GM19463 (cell line): ENCODE measurements around the gene PPM1M.

ENCODE experiments used
- ATAC-seq: cut with Tn5 transposase; IDR thresholded peaks from one replicate; pipeline ENCODE4 v1.9.1; 2021; ENCODE audit warnings: mild to moderate bottlenecking, moderate library complexity; ENCODE audit not compliant: unreplicated experiment

PPM1M gene

DNA sequence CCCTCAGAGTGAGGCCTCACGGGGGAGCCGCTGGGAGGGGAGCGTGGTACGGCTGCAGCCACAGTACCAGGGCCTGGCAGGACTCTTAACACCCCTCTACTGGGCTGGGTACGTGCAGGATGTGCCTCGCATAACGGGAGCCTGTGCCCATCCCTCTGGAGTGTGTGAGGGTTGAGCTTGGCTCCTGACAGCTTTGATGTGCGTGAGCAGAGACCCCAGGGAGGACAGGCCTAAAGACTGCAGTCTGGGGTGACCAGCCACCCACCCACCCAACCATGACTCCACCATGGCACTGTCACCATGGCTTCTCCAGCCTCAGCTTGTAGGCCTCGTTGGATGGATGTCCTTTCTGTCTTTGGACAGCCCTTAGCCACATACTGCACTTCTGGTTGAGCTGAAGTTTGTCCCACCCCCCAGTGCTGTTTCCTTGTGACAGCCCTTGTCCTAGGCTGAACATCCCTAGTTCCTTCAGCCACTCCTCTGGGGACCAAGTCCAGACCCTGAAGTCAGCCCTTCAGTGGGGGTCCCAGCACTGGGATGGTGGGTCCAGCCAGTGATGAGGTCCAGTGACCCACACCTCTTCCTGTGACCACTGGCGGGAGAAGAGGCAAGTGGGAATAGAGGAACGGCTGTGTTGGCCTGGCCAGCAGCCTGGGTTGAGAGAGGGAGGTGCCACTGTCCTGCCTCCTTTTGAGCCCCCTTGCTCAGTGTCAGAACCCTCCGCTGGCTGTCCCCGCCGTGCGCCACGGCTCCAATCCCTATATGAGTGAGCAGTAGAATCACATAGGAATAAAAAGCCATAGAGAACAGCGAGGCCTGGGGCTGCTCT is 48.1 kb downstream of the PPM1M start:
- ATAC-seq: no peak

DNA sequence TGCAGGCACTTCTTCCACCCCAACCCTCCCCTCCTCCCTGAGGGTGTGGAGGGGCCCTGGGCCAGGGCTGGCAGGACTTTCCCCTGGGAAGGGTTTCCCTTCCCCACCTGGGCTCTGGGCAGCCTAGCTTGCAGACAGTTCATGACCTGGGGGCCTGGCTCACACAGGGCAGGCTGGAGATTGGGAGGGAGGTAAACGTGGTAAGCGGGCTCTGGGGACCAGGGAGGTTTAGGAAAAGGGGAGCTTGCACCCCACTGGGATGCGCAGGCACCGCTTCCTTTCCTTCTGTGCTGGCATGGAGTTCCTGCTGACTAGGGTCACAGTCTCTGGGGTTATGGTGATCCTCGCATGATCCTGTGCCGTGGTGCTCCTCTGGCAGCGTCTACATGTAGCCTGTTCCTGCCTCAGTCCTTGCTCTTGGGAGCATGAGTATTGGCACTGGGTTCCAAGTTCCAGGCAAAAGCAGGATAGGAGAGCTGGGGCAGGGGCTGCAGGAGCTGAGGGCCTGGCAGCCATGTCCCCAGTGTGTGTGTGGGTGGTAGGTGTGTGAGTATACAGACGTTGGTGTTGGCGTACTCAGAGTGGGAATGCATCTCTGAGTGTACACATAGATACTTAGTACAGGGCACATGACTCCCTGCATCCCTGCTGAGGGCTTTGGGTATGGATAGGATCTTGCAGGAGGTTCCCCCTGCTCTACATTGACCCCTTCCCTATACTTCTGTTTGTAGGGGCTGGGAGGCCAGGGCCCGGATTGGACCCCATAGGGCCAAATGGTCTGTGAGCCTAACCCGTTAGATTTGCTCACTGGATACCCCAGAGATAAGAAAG is 49.0 kb downstream of the PPM1M start:
- no peak for ATAC-seq

DNA sequence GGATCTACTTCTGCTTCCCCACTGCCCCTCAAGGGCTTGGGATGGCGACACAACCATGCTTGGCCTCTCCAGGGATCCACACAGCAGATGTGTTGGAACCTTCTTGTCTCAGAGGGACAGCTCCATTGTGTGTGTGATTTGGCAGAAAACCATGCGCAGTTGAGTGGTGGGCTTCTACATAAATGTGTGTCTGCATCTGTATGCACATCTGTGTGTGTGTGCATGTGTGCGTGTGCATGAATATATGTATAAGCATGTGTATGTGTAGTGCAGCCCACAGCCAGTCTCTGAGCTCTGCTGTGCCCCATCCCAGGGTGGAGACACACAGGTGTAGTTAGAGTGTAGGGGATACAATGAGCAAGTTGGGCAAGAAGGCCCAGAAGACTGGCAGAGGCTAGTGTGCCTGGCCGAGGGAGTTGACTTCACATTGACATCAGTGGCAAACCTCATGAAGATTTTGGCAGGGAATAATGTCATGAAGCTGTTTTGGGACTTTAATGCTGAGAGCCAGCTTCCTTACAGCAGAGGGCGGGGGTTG is 50.2 kb downstream of the PPM1M start:
- ATAC-seq: no peak

DNA sequence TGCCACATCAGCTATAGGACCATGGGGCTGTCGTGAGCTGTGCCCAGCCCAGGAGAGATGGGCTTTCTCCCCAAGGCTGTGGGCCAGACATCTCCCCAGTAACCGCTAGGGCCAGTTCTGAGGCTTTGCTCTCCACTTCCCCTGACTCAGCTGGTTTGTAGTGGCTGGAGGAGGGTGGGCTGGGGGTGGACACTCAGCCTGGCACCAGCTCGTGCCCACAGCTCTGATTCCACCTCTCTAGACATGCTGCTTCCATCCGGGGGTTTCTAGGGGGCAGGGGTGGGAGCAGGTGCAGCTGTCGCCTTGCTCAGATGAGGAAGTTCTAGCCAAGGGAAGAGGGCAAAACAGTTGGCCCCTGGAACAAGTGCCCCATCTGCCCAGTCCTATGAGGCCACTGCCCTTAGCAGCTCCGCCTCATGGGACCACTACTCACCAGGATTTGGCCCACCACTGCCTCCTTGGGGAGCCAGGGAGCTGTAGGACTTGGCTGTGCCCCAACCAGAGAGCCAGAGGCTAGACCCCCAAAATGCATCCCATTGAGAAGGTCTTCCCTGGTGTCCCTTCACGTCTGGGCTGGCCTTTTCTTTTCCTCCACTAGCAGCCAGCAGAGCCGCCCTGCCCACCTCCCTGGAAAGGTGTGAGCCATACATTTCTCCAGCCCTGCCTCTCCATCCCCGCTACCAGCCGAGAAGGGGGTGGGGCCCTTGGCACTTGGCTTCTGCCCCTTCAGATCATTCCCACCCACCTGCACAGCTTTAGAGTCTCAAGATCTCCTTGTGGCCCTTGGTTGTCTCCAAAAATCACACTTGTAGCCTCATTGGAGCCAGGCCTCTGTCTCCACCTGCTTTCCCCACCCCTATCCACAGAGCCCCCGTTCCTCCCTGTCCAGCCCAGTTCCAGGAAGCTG is 51.9 kb downstream of the PPM1M start:
- ATAC-seq: no peak

DNA sequence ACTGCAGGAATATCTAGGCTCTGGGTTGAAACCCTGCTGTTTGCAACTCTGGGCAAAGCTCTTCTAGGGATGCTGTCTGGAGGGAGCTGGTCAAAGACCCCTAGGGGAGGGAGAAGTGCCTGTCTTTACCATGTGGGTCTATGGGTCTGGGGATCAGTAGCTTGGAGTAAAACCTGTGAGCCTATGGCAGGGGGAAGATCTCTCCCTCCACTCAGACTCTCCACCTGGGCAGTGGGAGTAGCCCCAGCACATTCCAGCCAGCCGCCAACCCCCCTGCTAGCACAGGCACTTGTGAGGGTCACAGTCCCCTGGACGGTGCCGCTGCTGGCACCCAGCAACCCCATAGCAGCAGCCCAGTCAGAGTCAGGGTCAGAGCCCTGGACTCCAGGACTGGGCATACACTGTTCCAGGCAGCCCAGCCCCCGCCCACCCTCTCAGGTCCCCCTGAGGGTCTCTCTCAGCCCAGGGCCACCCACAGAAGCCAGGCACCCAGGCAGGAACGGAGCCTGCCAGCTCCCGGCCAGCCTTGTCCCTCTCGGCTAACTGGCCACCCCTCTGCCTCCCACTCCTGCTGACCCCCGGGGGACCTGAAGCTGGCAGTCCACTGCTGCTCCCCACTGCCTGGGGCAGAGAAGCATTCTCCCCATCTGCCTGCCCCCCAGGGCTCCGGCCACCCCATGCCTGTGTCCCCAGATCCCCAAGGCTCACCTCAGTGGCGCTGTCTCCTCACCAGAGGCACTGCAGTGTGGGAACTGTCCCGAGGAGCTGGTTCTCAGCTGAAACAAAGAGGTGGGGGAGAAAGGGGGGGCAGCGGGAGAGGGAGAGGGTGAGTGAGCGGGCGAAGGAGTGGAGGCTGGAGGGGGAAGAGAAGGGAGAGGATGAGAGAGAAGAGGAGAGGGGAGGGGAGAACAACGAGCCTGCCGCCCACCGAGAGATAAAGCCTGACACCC is 52.9 kb downstream of the PPM1M start:
- ATAC-seq: no peak

DNA sequence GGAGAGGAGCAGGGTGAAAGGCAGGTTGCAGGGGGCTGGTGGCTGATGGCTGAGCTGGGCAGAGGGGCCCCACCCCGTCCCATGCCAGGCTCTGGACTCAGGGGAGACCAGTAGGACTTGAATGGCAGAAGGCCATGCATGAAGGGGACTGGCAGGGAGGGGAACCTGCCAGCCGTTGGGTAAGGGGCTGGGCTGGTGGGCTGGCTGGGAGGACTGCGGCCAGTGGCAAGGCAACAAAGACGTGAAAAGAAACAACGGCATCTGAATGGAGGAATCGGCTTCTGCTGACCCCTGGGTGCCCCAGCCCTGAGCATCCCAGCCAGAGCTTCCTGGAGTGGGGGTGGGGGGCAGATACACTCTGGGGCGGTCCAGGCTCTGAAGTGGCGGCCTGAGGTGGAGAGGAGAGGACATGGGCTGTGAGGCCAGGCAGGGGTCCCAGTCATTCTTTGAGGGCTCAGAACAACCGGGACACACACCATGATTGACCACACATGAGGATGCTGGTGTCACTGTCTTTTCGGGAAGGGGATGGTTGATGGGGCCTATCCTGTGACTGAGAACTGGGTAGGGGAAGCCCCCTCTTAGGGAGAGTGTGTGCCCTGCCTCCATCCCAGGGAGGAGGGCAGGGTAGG is 53.8 kb downstream of the PPM1M start:
- no peak for ATAC-seq
